Hematopoietic multipotent progenitor cell treated with erythropoietin and hydrocortisone succinate and interleukin-3 and kit ligand, for 15 days (in vitro differentiated cells): ENCODE measurements around the gene KLHL35.

ENCODE experiments used
- DNase-seq: peaks from one replicate; pipeline ENCODE4 v3.0.0-alpha.2; 2015; ENCODE audit warnings: low spot score

Gene KLHL35

GRCh38 chr11:75469785-75470405, 36.9 kb upstream of the KLHL35 start:
- DNase-seq: no peak

GRCh38 chr11:75468534-75469340, 35.7 kb upstream of the KLHL35 start:
- DNase-seq: no peak

- DNase-seq: no peak
Measured at GRCh38 chr11:75467881-75468280, 34.9 kb upstream of the KLHL35 start.

GRCh38 chr11:75467311-75467710, 34.3 kb upstream of the KLHL35 start:
- DNase-seq: no peak

GRCh38 chr11:75465701-75466531, 32.9 kb upstream of the KLHL35 start:
- no peak for DNase-seq

GRCh38 chr11:75463106-75463774, 30.2 kb upstream of the KLHL35 start:
- DNase-seq: no peak

GRCh38 chr11:75462117-75462653, 29.2 kb upstream of the KLHL35 start:
- no peak for DNase-seq

- no peak for DNase-seq
Measured at GRCh38 chr11:75461151-75461550, 28.1 kb upstream of the KLHL35 start.

- DNase-seq: no peak
Measured at GRCh38 chr11:75456596-75457183, 23.7 kb upstream of the KLHL35 start.

- DNase-seq: no peak
Measured at GRCh38 chr11:75454987-75455386, 22.0 kb upstream of the KLHL35 start.

- no peak for DNase-seq
Measured at GRCh38 chr11:75453916-75454655, 21.1 kb upstream of the KLHL35 start.

- peak; percentile 65 for DNase-seq
Measured at GRCh38 chr11:75450826-75451821, 18.1 kb upstream of the KLHL35 start.

GRCh38 chr11:75450236-75450635, 17.2 kb upstream of the KLHL35 start:
- no peak for DNase-seq

GRCh38 chr11:75449776-75450175, 16.8 kb upstream of the KLHL35 start:
- no peak for DNase-seq

- DNase-seq: no peak
Measured at GRCh38 chr11:75449271-75449670, 16.3 kb upstream of the KLHL35 start.

GRCh38 chr11:75447415-75447814, 14.4 kb upstream of the KLHL35 start:
- DNase-seq: no peak

- peak; percentile 80 for DNase-seq
Measured at GRCh38 chr11:75445315-75445953, 12.4 kb upstream of the KLHL35 start.

GRCh38 chr11:75443043-75443442, 10.0 kb upstream of the KLHL35 start:
- no peak for DNase-seq
